ENCODE results near the gene OR4D2.

Gene OR4D2

GRCh38 chr17:58156839-58157803 is 9.7 kb upstream of the OR4D2 start (continued):
- TF ChIP-seq HIC1 (tag by site-specific recombination; IDR thresholded peaks at IDR 0.05) (no peak), ZNF335 (tag by site-specific recombination; conservative IDR thresholded peaks at IDR 0.05) (peak; percentile 86), ZNF423 (tag by site-specific recombination; IDR thresholded peaks at IDR 0.05) (no peak), BCL11B (tag by site-specific recombination; IDR thresholded peaks at IDR 0.05; ENCODE audit: low read depth) (no peak), ZNF2 (tag by site-specific recombination; IDR thresholded peaks at IDR 0.05) (0 out of 2 replicates have a peak, but pooled peaks have one; percentile 44), ZNF626 (tag by site-specific recombination; IDR thresholded peaks at IDR 0.05) (no peak), ZNF791 (tag by site-specific recombination; IDR thresholded peaks at IDR 0.05) (no peak), ZBTB49 (tag by site-specific recombination; IDR thresholded peaks at IDR 0.05; ENCODE audit: low read depth) (no peak), ZNF645 (tag by site-specific recombination; IDR thresholded peaks at IDR 0.05) (no peak), ZNF223 (tag by site-specific recombination; IDR thresholded peaks at IDR 0.05) (no peak), ZBTB20 (tag by site-specific recombination; IDR thresholded peaks at IDR 0.05) (peak; percentile 100), ZNF580 (tag by site-specific recombination; IDR thresholded peaks at IDR 0.05) (0 out of 2 replicates have a peak, but pooled peaks have one; percentile 21), PATZ1 (tag by site-specific recombination; IDR thresholded peaks at IDR 0.05) (peak; percentile 51), YY1 (tag by site-specific recombination; IDR thresholded peaks at IDR 0.05) (0 out of 2 replicates have a peak, but pooled peaks have one; percentile 52), ZNF112 (tag by site-specific recombination; IDR thresholded peaks at IDR 0.05) (no peak), ZNF366 (tag by site-specific recombination; conservative IDR thresholded peaks at IDR 0.05) (no peak), ZNF747 (tag by site-specific recombination; IDR thresholded peaks at IDR 0.05) (no peak), ZNF140 (tag by site-specific recombination; IDR thresholded peaks at IDR 0.05) (no peak), ZBTB6 (tag by site-specific recombination; IDR thresholded peaks at IDR 0.05) (no peak), OVOL3 (tag by site-specific recombination; IDR thresholded peaks at IDR 0.05) (no peak), ZIC2 (tag by site-specific recombination; IDR thresholded peaks at IDR 0.05) (peak; percentile 46), ZBTB48 (tag by site-specific recombination; IDR thresholded peaks at IDR 0.05) (peak; percentile 95), ZNF571 (tag by site-specific recombination; IDR thresholded peaks at IDR 0.05) (no peak), ZNF184 (tag by site-specific recombination; IDR thresholded peaks at IDR 0.05) (no peak), ZBTB8A (tag by site-specific recombination; IDR thresholded peaks at IDR 0.05) (peak; percentile 18; the same call in 1 of the 2 replicates), ZNF16 (tag by site-specific recombination; IDR thresholded peaks at IDR 0.05; ENCODE audit: low read depth) (no peak), ZNF146 (tag by site-specific recombination; IDR thresholded peaks at IDR 0.05) (no peak), ZNF621 (tag by site-specific recombination; IDR thresholded peaks at IDR 0.05) (no peak), SP2 (tag by site-specific recombination; IDR thresholded peaks at IDR 0.05) (peak; percentile 51; the same call in 1 of the 2 replicates)

Data from HEK293 (cell line).